ENCODE results near the gene P2RX1.
A peak's percentile ranks its signal among the peaks of the same experiment; 100 is the strongest.

Gene P2RX1

DNA sequence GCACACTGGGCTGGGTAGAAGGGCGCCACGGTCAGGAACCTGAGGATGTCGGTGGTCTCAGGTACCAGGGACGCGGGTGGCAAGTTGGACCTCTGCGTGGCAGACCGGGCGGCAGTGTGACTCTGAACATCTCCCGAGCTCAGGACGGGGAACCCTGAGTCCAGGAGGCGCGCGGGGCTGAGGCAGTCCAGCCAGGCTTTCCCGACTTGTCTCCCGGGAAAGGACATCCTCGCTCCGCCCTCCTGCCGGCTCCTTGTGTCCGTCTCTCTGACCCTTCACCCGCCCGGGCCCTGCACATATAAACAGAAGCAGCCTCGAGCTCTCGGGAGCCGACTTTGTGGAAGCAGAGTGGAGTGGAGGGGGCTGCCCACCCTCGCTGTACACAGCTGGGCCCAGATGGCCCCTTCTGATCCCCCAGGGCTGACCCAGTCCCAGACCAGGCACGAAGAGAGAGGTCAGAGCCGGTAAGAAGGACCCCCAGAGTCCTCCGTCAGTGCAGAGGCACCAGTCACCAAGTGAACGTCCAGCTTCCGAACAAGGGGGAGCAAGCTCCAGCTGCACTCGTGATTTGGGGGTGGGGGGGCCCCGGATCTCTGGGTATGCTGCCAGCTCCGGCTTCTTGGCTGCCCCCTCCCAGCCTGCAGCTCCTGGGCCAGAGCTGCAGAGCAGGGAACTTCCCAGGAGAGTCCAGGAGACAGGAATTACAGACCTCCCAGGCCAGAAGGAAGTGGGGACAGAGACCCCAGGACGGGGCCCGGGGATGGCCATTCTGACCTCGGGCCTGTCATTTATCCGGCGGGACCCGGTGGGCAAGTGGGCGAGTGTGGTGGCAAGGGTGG lies 8.5 kb upstream of the P2RX1 start:
- no peak for DNase-seq (ENCODE audit: low read depth in 2 of 2)

DNA sequence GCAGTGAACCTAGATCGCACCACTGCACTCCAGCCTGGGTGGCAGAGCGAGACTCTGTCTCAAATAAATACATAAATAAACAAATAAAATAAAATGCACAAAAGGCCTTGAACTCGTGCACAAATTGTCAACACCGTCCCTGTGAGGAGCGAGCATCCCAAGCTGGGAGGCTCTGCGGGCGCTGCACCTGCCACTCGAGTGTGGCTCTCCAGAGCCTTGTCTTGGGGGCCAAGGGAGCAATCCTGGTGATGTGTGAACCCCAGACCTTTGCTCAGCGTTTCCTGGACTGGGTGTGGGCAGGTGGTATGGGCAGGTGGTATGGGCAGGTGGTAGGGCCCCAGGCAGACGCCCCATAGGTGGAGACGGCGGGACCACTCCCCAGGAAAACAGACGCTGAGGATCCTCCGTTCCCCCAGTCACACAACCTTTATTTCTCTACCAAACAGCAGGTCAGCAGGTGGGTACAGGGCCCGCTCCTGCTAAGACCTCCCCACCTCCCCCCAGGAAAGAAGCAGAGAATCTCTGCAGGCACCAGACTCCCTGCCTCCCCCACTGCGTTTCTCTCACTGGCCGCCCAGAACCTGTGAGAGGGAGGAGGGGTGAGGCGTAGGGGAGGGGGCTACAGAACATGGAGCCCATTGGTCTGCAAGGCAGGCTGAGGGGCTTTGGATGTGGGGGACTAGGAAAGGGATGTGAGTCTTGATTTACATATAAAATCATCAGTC lies 7.4 kb upstream of the P2RX1 start:
- no peak for DNase-seq (ENCODE audit: low read depth in 2 of 2)

DNA sequence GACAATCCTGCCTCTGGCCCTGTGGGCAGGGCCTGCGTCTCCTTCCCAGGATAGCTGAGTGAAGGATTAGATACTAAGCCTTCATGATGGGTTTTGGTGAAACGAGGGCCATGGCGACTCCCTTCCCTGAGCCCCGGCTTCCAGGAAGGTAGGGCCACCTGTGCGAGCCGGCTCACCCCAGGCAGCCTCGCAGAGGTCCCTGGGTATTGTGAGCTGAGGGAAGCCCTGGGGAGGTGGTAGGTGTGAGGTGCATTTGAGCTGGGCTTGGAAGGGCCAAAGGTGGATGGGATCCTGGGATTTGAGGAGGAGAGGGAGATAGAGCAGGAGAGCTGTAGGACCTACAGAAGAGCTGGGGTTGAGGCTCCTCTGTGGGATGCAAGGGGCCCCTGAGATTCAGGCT lies 6.5 kb upstream of the P2RX1 start:
- DNase-seq (ENCODE audit: low read depth in 2 of 2), result no peak

DNA sequence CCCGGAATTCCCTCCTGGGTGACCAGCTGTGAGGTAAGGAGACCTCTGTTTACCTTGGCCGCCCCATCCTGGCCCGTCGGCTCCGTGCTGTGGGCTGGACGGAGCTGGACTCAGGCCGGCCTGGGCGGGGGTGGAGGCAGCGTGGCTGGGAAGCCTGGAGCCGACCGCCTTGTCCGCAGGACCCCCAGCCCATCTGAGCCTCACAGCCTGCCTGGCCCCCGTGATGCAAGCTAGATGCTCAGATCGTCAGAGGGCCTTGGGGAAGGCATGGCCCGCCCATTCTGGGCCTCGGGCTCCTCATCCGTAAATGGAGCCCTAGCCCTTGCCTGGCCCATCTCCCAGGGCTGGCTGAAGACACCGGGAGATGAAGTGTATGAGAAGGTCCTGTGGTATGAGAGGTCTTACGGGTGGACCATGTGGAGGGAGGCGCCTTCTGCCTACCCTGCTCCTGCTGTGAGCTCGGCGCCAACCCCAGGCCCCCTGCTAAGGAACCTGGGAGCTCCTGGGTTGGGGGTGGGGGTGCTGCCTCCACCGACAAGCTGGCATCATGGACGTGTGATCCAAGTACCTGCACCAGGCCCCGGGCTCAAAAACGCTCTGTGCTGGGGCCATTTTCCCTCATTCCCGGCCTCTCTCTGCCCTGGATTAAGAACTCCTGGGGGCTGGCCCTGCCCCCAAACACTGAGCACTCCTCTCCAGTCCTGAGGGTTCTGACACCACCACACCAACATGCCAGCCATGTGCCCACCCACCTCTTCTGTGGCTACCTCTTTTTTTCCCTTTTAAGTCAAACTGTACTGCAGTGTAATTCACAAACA lies 5.4 kb upstream of the P2RX1 start:
- no peak for DNase-seq (ENCODE audit: low read depth in 2 of 2)

DNA sequence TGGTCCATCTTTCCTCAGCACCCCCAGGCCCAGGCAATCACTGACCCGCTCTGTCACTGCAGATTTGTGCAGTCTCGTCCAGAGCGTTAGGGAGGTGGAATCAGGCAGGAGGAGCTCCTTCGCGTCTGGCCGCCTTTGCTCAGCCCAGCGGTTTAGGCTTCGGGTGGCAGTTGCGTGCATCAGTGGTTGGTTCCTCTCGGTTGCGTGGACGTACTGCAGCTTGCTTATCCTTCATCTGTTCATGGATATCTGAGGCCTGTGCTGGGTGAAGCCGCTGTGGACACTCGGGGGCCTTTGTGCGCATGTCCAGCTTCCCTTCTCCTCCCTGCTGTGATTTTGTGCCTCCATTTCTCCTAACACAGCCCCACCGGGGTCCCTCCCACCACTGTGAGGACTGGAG lies 4.7 kb upstream of the P2RX1 start:
- DNase-seq (ENCODE audit: low read depth in 2 of 2), result no peak

DNA sequence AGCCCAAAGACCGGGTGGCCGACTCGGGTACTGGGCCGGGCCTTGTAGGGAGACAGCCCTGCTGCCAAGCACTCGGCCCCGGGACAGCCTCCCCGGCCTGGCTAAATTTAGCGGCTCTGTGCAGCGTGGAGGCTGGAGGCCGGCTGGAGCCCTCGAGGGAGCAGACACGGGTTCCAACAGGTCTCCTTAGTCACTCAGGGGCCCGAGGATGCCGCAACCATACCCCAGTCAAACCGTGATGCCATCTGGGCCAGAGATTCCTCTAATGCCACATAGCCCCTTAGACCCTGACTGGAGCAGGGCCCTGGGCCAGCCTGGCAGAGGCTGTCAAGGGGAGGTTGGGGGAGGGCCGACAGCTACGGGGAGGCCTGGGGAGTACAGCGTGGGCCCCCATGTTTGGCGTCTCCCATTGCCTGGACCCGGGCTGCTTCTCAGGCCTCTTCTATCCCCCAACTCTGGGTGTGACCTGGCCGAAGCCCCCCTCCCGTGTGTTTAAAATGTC lies 2.9 kb upstream of the P2RX1 start:
- no peak for DNase-seq (ENCODE audit: low read depth in 2 of 2)

DNA sequence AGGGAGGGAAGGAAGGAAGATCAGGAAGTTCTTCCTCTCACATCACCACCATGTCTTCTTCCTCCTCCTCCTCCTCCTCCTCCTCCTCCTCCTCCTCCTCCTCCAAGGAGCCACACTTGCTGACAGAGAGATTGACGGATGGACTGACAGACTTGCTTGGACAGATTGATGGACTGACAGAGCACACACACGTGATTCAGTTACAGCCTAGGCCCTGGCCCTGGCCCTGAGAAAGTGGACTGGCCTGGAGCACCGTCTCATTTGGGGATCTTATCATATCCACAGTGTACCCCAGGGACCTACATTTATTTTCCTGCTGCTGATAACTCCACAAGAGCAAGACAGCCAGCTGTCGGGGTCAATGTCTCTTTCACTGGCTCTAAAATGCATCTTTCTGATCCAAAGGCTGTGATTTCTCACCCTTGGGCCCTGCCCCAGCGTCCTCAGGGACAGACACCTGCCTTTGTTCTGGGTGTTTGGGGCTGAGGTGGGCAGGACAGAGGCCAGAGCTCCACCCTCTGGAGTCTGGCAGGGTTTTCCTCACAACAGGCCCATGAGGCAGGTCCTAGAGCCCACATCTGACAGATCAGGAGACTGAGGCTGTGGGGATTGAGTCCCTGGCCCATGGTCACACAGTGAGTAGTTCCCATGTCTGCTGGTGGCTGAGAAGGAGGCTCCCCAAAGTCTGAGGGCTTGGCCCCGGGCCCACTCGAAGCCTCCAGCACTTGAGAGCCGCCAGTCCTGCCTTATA lies 2.3 kb upstream of the P2RX1 start:
- DNase-seq (ENCODE audit: low read depth in 2 of 2), result no peak

DNA sequence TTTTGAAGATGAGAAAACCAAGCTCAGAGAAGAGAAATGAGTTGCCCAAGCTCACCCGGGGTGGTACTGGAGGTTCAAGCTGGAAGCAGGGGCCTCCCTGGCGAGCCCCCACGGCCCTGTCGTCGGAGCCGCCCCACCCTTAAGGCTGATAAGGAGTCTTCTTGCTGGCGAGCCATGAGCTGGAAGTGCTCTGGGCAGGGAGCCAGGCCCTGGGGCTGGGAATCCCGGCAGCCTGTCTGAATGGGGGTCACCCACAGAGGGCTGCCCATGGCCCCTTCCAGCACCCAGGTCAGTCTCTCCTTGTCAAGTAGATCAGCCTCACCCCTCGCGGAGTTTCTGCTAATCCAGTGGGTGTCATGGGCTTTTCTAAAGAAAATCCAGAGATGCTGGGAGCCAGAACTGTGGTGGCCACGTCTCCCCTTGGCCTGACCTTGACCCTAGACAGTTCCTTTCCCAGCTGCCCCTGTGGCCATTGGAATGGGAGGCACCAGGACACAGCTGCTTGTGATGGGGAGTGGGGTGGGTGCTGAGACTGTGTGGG lies 1.2 kb upstream of the P2RX1 start:
- DNase-seq (ENCODE audit: low read depth in 2 of 2), result no peak

DNA sequence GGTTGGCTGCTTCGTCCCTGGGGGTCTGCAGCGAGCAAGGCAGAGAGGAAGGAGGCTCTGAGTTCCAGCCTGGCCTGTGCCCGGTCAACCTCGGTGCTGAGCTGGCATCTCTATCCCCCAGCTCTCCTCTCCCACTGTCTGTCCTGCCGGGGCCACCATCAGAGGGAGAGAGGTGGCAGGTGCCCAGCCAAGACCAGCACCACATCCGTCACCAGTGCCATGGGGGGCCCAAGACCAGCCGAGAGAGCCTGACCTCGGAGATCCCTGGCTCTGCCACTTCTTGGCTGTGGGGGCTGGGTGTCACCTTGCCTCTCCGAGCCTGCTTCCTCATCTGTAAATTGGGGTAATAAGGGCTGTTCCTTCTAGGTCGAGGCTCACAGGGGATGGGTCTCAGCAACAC lies 560 bp upstream of the P2RX1 start:
- no peak for DNase-seq (ENCODE audit: low read depth in 2 of 2)

DNA sequence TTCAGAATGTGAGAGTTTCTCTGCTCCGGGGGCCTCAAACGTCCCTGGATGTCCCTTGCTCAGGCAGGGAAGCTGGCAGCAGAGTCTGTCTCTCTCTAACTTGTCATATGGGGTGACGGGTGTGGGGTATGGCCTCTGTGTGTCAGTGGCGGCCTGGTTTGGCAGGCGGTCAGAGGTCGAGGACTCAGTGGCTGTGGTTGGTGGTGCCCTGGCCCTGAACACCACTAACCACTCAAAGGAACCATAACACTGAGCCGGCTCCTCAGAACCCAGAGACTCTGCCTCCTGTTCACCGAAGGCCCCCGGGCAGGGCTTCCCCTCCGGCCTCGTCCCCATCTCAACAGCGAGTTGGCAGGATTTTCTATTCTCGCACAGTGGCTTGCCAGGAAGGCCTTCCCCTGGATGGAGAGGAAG lies 677 bp downstream of the P2RX1 start:
- DNase-seq (ENCODE audit: low read depth in 2 of 2), result no peak

DNA sequence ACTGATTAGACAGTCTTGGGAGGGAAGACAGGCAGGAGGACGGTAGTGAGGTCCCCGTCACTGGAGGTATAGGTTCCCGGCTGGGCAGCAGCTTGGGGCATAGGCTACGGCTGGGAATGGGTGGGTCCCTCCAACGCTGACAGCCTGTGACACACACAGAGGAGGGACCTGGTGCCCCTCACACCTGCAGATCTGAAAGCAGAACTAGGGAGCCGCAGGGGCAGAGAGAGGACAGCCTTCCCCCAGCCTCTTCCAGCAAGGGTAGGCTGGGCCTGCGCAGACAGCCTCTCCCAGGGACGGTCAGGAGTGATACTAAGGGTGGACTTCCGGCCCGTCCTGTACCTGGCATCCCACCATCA lies 2.0 kb downstream of the P2RX1 start:
- no peak for DNase-seq (ENCODE audit: low read depth in 2 of 2)

DNA sequence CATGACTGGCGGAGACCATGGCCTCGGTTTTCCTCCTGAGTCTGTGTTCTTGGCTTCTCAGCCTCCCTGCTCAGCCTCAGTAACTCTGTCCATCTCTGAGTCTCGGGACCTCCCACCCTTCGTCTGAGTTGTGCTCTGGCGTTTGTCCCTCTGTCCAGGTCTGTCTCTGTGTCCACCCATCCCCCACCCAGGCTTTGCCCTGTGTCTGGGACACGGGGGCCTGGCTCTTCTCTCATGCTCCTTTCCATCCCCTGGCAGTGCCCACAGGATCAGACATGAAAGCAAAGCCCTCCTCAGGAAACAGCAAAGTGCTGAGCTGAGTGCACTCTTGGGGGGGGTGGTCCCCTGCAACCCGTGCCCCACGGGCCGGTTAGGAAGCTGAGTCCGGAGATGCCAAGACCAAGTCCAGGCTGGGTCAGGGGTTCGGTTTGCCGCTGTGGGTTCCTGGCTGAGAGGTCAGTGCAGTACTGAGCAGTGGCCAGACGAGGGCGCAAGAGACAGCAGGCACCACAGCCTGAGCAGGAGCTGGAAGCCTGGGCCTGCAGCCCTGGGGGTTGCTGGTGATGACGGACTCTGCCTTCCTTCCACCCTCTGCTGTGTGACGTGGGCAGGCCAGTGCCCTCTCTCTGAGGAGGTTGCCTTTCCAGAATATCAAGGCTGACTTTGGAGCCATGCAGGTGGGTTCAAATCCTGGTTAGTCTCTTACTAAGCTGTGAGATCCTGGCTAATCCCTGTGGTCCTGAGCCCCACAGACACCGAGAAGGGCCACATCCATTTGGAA lies 2.5 kb downstream of the P2RX1 start:
- DNase-seq (ENCODE audit: low read depth in 2 of 2), result peak; percentile 72 to 85

DNA sequence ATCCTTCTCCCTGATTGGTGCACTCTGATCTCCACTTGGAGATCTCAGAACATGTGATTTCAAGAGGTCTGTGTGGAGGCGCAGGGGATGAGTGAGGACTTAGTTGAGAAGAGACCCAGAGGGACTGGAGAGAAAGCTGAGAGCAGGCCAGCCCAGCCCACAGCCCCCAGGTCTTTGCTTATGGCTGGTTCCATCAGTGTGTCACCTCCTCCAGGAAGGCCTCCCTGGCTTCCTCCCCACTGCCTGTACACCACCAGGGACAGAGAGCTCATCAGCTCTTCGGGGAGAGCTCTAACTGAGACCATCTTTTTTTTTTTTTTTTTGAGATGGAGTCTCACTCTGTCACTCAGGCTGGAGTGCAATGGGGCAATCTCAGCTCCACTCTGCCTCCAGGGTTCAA lies 3.4 kb downstream of the P2RX1 start:
- no peak for DNase-seq (ENCODE audit: low read depth in 2 of 2)

DNA sequence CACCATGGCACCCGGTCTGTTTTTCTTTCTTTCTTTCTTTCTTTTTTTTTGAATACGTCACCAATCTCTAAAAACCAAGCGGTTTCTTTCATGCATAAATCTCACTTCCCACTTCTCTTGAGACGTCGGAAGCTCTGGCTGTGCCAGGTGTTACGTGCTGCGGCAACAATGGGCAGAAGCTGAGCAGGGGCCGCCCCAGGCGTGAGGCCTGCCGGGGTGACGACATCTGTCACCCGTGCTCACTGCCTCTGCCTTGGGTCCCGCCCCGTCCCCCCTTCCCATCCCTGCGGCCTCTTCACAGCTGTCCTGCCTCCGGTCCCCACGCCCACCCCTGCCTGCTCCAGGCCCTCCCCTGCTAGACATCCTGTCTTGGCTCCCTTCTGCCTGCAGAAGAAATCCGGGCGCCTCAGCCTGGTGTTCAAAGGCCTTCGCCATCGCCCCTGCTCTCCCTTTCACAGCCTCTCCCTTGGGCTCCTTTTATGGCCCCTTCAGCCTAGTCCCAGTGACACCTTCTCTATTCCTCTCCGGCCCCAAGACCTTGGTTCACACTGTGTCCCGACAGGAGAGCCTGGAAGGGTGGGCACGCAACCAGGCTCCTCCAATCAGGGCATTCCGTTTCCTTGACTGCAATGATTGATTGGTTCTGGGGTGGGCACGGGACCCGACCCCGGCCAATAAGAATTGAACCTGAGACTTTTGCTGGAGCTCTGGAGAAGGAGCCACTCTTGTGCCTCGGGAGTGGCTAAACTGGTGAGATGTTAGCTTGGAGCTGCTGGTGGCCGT lies 4.8 kb downstream of the P2RX1 start:
- DNase-seq (ENCODE audit: low read depth in 2 of 2), result peak; percentile 47 to 62

DNA sequence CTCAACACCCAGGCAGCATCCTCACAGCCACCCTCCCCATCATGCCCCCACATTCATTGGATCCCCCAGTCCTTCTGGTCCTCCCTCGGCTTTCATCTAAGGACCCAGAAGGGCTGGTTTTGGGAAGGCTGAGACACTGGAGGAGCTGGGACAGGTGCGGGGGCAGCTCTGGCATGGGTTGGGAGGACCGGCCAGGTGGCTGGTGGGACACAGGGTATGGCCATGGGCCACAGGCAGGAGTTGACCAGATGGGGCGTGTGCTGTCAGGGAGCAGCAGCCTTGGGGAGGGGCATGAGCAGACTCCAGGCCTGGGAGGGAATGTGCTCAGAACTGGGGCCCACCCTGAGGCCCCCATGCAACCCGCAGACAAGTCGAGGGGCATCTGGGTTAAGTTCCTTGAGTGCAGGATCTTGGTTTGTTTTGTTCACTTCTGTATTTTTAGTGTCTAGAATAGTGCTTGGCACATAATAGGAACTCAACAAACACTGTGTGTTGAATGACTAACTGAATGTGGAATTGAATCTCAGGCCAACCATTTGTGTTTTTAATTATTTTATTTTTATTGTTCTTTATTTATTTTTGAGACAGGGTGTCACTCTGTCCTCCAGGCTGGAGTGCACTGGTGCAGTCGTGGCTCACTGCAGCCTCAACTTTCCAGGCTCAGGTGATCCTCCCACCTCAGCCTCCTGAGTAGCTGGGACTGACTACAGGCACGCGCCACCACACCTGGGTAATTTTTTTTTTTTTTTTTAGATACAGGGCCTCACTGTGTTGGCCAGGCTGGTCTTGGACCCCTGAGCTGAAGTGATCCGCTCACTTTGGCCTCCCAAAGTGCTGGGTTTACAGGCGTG lies 5.6 kb downstream of the P2RX1 start:
- no peak for DNase-seq (ENCODE audit: low read depth in 2 of 2)

DNA sequence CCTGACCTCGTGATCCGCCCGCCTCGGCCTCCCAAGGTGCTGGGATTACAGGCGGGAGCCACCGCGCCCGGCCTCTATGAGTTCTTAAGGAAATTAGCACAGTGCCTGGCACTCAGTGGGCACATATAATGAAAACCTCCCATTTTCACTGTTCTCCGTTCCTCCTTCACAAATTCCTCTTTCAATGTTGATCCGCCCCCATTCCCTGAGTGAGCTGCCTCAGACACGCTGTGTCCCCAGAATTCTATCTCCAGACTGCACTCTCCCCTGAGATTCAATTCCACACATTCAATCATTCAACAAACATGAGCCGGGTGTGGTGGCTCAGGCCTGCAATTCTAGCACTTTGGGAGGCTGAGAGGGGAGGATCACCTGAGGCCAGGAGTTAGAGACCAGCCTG lies 7.0 kb downstream of the P2RX1 start:
- no peak for DNase-seq (ENCODE audit: low read depth in 2 of 2)

DNA sequence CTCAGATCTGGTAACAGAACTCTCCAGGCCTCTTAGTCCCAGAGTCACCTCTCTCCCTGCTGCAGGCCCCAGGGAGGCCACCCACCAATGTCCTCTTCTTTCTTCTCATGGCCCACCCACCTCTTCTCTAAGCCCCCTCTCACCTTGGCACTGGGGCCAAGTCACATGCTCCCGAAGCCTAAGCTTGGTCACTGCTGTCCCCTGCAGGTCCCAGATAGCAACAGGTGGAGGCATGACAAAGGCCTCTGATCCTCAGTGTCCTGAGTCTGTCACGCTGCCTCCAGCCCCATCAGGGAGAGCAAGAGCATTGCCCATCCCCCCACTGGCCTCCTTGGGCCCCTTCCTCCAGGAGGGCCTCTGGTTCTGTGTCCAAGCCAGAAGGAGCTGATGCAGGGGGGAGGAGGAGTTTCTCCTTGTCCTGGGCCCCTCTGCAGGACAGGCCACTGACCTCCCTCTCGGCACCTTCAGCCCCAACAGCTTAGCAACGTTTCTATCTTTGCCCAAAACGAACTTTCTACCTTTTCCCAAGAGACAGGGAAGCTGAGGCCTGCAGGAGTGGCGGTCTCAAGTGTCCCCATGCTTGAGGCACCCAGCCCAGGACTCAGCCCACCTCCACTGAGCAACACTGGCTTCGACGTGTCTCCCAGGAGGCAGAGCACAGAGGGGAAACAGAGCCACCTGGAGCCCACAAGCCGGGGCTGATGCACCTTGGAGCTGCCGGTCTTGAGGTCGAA lies 8.6 kb downstream of the P2RX1 start:
- no peak for DNase-seq (ENCODE audit: low read depth in 2 of 2)

DNA sequence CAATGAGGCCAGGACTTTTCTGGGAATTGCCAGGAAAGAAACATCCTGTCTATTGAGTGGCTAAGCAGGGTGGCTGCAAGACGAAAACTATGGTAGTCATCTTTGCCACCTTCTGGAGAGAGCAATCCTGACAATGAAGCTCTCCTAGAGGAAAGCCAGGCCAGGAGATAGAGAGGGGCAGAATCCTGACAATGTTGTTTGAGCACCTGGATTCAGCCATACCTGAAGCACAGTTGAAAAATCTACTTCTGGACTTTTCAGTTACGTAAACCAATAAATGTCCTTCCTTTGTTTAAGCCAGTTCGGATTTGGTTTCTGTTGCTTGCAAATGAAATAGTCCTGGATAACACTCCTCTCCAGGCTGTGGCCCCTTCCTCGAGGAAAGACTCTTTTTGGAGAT lies 9.4 kb downstream of the P2RX1 start:
- no peak for DNase-seq (ENCODE audit: low read depth in 2 of 2)

Measured in stimulated activated CD4-positive, alpha-beta T cell treated with anti-CD3 and anti-CD28 coated beads, Interleukin-4, amount 100 ng/mL, for 48 hours (primary cell).